Stimulated activated CD4-positive, alpha-beta T cell treated with anti-CD3 and anti-CD28 coated beads, TNF-alpha, amount 100 ng/mL, for 48 hours (primary cell): ENCODE data around the gene IGSF5.
"Not testable (repeated sequence)": the region's sequence is repeated elsewhere in the genome, so short reads cannot be mapped to it uniquely, and the experiment has no call there.

Source experiments
- DNase-seq, 3 donors: peaks; one replicate each; pipeline ENCODE4 v3.0.0-alpha.2; 2020; ENCODE audit warnings: low read depth in 3 of 3

Gene IGSF5

GRCh38 chr21:39738566-39738965, 6.4 kb upstream of the IGSF5 start:
- no peak for DNase-seq

DNA sequence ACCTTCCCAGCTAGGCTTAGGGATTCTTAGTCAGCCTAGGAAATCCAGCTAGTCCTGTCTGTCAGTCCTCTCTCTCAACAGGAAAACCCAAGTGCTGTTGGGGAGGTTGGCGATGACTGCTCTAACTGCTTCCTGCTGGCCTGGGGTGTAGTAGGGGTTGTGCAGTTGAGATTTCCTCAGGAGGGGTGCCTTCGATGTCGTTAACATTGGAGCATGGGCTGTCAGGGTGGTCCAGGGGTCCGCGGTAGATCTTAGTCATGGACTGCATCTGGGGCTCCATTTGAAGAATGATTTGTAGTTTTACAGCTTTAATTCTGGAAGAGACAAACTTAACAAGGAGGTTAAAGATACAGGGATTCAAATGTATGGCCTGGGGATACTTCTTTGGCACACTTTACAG, 5.5 kb upstream of the IGSF5 start:
- not testable (repeated sequence) for DNase-seq

GRCh38 chr21:39742561-39742960, 2.4 kb upstream of the IGSF5 start:
- DNase-seq = not testable (repeated sequence)

DNA sequence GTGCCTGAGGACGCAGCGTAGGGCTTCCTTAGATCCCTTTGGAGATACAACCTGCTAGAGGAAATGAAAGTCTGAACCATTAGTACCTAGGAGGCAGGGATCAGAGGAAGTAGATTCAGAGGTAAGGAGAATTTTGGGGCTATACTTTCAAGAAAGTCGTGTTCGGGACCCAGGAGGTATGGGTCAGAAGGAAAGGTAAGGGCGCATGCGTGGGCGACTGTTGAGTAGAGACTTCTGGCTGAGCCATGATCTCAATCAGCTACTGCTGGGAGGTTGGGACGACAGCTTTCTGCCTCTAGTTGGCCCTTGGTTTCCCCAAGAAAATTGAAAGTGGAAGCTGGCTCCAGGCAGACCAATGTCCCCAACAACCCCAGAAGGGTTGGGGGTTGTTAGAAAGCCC, 349 bp downstream of the IGSF5 start:
- DNase-seq = not testable (repeated sequence)

- no peak for DNase-seq
Observed at GRCh38 chr21:39750670-39751069, 5.7 kb downstream of the IGSF5 start.

DNA sequence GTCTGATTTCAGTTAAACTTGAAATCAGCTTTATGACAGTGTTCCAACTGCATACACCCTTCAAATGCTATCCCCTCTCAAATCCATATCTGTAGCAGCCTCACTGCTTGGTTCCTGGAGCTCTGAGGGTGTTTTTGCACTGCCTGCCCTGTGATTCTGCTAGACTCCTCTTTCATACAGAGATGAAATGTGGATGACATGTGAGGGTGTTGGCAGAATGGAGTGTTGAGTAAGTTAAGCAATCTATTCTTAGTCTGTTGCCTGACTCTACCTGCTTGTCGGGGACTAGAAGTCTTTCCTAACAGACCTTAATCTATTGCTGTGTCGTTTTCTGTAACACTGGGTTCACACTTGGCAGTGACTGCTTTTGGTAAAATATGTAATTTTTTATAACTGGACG, 9.8 kb downstream of the IGSF5 start:
- no peak for DNase-seq

DNA sequence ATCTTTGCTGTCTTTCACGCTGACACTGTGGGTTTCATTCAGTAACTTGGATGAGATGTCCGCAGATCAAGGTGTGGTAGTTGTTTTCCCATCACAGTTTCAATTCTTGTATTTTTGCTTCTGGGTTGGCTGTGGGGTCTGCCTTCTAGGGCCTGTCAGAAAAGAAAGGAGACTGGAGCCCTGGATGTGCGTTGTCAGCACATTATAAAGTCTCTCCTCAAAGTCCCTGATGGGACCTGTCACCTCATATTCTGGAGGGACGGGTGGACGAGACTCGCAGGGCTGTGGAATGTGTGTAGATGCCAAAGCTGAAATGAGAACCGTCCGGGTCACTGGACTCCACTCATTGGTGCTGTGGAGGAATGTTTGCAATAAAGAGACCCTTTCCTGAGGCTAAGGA, 11.3 kb downstream of the IGSF5 start:
- DNase-seq = no peak

GRCh38 chr21:39763272-39763970, 18.4 kb downstream of the IGSF5 start:
- DNase-seq = no peak

- no peak for DNase-seq
Observed at GRCh38 chr21:39774227-39774626, 29.2 kb downstream of the IGSF5 start.

DNA sequence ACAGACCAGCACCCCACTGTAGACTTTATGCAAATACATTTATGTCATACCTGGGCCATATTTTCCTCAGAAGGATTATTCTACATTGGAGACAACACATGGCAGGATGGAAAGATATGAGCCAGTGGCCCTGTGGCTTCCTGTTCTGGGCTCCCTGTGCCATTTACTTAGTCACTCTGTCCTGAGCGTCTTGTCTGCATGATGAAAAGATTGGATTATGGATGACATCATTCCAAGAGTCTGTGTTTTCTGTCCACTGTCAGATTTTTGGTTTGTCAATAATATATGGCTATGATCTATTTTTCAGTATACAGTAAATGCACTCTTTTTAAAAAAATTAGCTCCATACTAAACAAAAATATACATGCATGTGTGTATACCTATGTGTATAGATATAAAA, 30.8 kb downstream of the IGSF5 start:
- DNase-seq = no peak

- no peak for DNase-seq
Observed at GRCh38 chr21:39776589-39776988, 31.6 kb downstream of the IGSF5 start.

DNA sequence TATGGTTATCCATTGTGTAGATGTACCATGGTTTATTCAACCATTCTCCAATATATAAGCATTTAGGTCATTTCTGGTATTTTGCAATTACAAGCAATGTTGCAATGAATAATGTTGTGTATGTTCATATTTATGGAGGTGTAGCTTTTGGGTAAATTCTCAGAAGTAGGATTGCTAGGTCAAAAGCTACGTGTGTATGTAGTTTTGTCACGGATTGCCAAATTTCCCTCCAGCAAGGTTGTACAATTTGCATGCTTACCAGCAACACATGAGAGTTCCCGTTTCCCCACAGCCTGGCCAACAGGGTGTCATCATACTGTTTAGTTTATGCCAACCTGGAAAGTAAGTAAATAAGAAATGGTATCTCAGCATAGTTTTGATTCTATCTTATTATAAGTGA, 36.3 kb downstream of the IGSF5 start:
- no peak for DNase-seq

DNA sequence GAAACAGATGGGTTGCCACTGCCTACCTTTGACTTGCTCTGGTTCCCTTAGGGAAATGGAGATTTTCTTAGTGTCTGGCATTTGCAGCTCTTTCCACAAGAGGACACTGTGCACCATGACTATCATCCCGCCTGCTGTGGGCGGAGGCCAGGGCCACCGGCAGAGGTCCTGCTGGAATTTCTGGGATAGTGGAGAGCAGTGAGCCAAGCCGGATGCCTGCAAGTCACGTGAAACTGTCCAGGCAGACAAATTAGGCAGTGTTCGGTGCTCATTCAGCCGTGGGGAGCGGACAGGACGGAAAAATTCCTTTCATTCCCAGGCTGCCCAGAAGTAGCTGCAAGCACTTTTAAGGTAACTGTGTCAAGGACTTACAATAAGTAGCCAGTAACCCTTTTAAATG, 43.4 kb downstream of the IGSF5 start:
- no peak for DNase-seq

DNA sequence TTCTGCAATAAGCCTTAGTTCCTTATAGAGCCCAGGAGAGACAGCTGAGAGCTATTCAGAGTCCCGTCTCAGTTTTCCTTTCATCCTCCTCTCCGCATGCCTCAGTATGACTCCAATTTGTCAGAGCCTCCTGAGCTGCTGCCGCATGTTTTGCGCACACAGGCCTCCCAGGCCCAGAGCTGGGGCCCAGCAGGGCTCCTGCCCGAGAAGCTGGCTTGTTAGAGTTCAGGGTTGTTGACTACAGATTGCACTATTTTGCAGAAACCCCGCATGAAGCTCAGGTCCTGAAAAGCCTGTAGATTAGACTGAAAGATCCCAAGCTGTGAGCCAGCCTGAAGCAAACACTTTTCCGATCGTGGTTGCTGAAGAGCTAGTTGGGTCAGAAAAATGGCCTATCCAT, 51.5 kb downstream of the IGSF5 start:
- no peak for DNase-seq

- no peak for DNase-seq
Observed at GRCh38 chr21:39799178-39799577, 54.2 kb downstream of the IGSF5 start.

- DNase-seq = no peak
Observed at GRCh38 chr21:39800311-39800710, 55.3 kb downstream of the IGSF5 start.

DNA sequence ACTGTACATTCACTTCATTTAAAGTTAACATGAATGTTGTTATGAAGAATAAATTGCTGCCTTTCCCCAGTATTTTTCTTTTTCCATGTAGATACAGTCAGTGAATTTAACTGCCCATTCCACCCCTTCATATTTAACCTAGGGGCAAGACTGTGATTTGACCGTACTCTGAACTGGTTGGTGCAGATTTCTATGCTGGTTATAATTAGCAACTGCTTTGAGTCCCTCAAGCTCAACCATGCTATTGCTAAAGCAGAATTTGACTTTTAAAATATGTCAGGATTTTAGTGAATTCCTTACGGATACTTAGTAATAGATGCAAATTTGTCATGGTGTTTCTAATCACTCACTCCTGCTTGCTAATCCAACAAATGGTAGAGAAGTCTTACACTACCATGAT, 57.2 kb downstream of the IGSF5 start:
- DNase-seq = no peak

- no peak for DNase-seq
Observed at GRCh38 chr21:39803393-39803792, 58.4 kb downstream of the IGSF5 start.

DNA sequence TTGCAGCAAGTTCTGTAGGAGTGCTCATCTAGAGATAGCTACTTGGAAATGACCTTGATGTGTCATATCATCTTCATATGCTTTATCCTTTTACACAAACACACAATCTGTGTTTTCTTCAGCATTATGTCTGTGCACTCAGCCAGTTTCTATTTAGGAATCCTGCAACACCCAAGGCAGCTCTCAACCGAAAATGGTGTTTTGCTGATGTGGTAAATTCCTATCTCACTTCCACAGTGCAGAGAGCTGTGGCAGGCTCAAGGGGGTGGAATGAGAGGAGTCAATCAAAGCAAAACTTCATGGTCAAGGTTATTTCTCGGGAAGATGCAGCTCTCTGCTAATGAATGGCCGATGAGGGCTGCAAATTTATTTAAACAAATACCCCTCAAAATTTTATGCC, 59.3 kb downstream of the IGSF5 start:
- DNase-seq = no peak

DNA sequence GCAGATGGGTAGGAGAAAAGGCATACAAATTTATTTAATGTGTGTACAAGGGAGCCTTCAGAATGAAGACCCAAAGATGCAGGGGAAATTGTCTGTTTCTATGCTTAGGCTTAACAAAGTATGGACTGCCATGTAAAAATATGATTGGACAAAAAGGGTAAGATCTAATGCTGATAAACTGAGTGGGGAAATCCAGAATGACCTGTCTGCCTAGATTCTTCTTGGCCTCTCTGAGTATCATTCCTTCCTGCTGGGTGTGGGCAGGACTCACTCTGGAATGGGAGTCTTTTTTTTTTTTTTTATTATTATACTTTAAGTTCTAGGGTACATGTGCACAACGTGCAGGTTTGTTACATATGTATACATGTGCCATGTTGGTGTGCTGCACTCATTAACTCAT, 61.0 kb downstream of the IGSF5 start:
- no peak for DNase-seq

DNA sequence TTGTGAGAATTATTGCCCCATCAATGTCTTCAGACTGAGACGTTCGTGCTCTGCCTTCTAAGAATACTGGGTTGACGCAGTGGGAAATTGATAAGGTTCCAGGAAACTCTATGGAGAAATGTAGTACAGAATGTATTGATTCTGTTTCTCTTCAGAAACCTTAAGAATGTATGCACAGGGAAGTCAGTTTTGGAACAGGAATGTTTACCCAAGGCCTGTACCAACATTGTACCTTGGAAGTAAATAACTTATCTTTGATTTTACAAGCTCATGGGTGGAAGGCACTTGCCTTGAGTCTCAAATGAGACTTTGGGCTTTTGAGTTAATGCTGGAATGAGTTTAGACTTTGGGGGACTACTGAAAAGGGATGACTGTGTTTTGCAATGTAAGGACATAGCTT, 62.8 kb downstream of the IGSF5 start:
- DNase-seq = no peak

DNA sequence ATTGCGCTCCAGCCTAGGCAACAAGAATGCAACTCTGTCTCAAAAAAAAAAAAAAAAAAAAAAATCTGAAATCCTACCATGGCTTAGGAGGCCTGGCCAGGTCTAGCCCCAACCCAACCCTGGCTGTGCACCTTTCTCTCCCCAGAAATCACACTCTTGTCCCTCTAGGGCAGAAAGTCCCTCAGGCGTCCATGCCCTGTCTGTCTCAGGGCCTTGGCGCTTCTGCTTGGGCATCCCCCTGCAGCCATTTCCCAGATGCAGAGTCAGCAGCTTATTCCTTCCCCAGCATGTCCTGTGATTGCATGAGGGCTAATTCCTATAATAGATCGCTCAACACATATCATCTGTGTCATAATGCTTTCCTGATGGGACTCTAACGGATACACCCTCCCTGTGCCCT, 65.0 kb downstream of the IGSF5 start:
- DNase-seq = no peak

- DNase-seq = no peak
Observed at GRCh38 chr21:39812983-39813382, 68.0 kb downstream of the IGSF5 start.

GRCh38 chr21:39818557-39818956, 73.6 kb downstream of the IGSF5 start:
- no peak for DNase-seq
